GM10266 (cell line): ENCODE results near the gene URI1.

ENCODE experiments used
- DNase-seq: peaks from one replicate; pipeline ENCODE4 v3.0.0; 2012; ENCODE audit errors: extremely low spot score
- CTCF ChIP-seq: IDR thresholded peaks from 2 replicates; pipeline ENCODE4 v1.5.1; 2012; ENCODE audit warnings: mild to moderate bottlenecking, low read depth; ENCODE audit not compliant: control insufficient read depth, insufficient read depth; ENCODE audit errors: missing control alignments

Gene URI1

DNA sequence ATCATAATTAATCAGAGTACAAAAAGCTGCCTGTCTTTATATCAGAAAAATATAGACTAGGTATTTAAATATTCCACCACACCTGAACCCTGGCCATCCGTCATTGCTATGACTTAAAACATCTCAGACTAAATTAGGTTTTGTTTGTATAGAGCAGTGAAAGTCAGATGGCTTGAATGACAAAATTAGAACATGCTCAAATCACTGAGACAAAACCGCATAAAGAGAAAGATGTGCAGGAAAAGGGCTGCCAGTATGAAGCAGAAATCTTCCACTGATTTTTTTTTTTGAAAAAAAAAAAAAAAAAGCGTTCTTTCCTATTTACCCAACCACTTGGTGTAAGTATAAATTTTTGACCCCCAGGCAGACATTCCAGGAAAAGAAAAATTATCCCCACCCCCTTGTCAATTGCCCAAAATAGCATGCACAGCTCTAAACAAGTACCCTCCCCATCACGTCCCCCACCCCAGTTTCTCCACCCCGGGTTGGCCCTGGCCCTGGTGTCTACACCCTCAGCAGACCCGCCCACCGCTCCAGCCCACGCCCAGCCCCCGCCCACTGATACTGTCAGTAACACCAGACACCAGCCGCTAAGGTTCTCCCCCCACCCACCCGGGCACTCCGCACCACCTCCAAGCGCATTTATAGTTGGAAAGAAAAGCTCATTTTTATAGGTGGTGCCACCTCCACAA is 118.6 kb downstream of the URI1 start:
- no peak for DNase-seq
- no peak for TF ChIP-seq CTCF

GRCh38 chr19:30061223-30062064 is 119.4 kb downstream of the URI1 start:
- DNase-seq = no peak
- no peak for TF ChIP-seq CTCF

- TF ChIP-seq CTCF = no peak
- no peak for DNase-seq
These were observed 120.2 kb downstream of the URI1 start for GRCh38 chr19:30062065-30062906.

GRCh38 chr19:30062907-30063649 is 121.0 kb downstream of the URI1 start:
- DNase-seq = no peak
- TF ChIP-seq CTCF = no peak

GRCh38 chr19:30063650-30064347 is 121.8 kb downstream of the URI1 start:
- no peak for TF ChIP-seq CTCF
- DNase-seq = no peak

GRCh38 chr19:30064348-30064699 is 122.3 kb downstream of the URI1 start:
- no peak for DNase-seq
- no peak for TF ChIP-seq CTCF
